ENCODE measurements around the gene PLCG2. TPM values are rescaled to one million over a fixed set of nuclear protein-coding genes. Genes with fewer than 3 reads are reported as not detected.

The PLCG2 gene
- total RNA-seq, 1 experiment from 2014 or later: 6.0 TPM

GRCh38 chr16:81830845-81831540 is 51.9 kb downstream of the PLCG2 start:
- H3K14ac ChIP-seq (ENCODE audit: insufficient read depth, low read length): no peak overlapping the region
- H2BK120ac ChIP-seq (ENCODE audit: low read depth, low read length, poor library complexity, severe bottlenecking): no peak overlapping the region
- Mint-ChIP-seq H3K27me3 (ENCODE audit: low read depth) (no peaks in the 10 kb centered on the region), H3K27ac (no peak overlapping the region), H3K4me3 (no peak overlapping the region), H3K9me3 (no peaks in the 10 kb centered on the region; a peak in 1 of 5 replicates), H3K4me1 (peaks cover 17 to 18% of the 10 kb centered on the region in 2 experiments), H3K36me3 (ENCODE audit: insufficient read depth in 1 of 3, low read depth in 3 of 3) (no peaks in the 10 kb centered on the region)
- H3K18ac ChIP-seq (ENCODE audit: insufficient read length, low read depth, low read length): no peak overlapping the region
- H4K8ac ChIP-seq (replicated peaks; ENCODE audit: insufficient read length, low read depth, low read length): no peak overlapping the region
- H3K27ac ChIP-seq (ENCODE audit: insufficient read length, low read depth, low read length): no peak overlapping the region
- no peak for DNase-seq
- H2BK5ac ChIP-seq (ENCODE audit: insufficient read length, low read length): no peak overlapping the region
- H3T11ph ChIP-seq (ENCODE audit: low read length): no peak overlapping the region
- H3K79me1 ChIP-seq (ENCODE audit: insufficient read depth, low read depth, low read length, poor library complexity, severe bottlenecking): no peaks in the 10 kb centered on the region
- no peak overlapping the region for H2AK5ac ChIP-seq (ENCODE audit: insufficient read length, low read length)
- no peaks in the 10 kb centered on the region for H3K27me3 ChIP-seq (ENCODE audit: insufficient read depth, low read length)
- H3K4me2 ChIP-seq (ENCODE audit: insufficient read depth, insufficient read length, low read length): no peak overlapping the region
- no peak overlapping the region for H2AFZ ChIP-seq (ENCODE audit: low read length)
- H3K23ac ChIP-seq (ENCODE audit: insufficient read length, low read depth, low read length): no peak overlapping the region
- no peaks in the 10 kb centered on the region for H3K23me2 ChIP-seq (ENCODE audit: insufficient read length, low read depth, low read length, poor library complexity, severe bottlenecking)
- H4K5ac ChIP-seq (ENCODE audit: insufficient read length, low read depth, low read length): no peak overlapping the region
- H2BK12ac ChIP-seq (ENCODE audit: insufficient read length, low read depth, low read length): no peak overlapping the region
- H3K56ac ChIP-seq (ENCODE audit: insufficient read length, low read depth, low read length): no peak overlapping the region
- no peak overlapping the region for H2BK20ac ChIP-seq (ENCODE audit: low read depth, low read length, poor library complexity, severe bottlenecking)
- no peaks in the 10 kb centered on the region for H3K79me2 ChIP-seq (ENCODE audit: insufficient read depth, low read length)
- H4K91ac ChIP-seq (ENCODE audit: insufficient read length, low read depth, low read length): no peak overlapping the region
- no peaks in the 10 kb centered on the region for H3K9me3 ChIP-seq (ENCODE audit: control insufficient read depth, low read depth, low read length)
- H4K20me1 ChIP-seq (ENCODE audit: control insufficient read depth, insufficient read depth, insufficient read length): no peaks in the 10 kb centered on the region
- peaks cover 3% of the 10 kb centered on the region; the same call in 1 of the 2 replicates for H3K4me1 ChIP-seq (ENCODE audit: insufficient read depth, low read length)
- no peak overlapping the region for H2BK15ac ChIP-seq (ENCODE audit: low read depth, low read length)
- no peak overlapping the region for H3K9ac ChIP-seq (ENCODE audit: extremely low read depth, insufficient read length, low read length)
- no CpG with 5 or more reads among the region's 9 CpGs for WGBS (ENCODE audit: extremely low coverage, insufficient read length, low lambda C conversion rate)
- H3K4ac ChIP-seq (ENCODE audit: low read depth, low read length): no peak overlapping the region
- TF ChIP-seq CTCF (conservative IDR thresholded peaks at IDR 0.05): no peak
